GM20000 (cell line): ENCODE measurements around the gene ST6GALNAC4.
A peak's percentile ranks its signal among the peaks of the same experiment; 100 is the strongest.

ENCODE experiments used
- DNase-seq: peaks from one replicate; pipeline ENCODE4 v3.0.0; 2012; ENCODE audit warnings: low spot score
- TF ChIP-seq, protein P1 (sequence below): IDR thresholded peaks from 2 replicates; pipeline ENCODE4 v1.5.1; 2012; ENCODE audit warnings: mild to moderate bottlenecking, control low read depth; ENCODE audit errors: extremely low read depth, missing control alignments

ST6GALNAC4 gene

DNA sequence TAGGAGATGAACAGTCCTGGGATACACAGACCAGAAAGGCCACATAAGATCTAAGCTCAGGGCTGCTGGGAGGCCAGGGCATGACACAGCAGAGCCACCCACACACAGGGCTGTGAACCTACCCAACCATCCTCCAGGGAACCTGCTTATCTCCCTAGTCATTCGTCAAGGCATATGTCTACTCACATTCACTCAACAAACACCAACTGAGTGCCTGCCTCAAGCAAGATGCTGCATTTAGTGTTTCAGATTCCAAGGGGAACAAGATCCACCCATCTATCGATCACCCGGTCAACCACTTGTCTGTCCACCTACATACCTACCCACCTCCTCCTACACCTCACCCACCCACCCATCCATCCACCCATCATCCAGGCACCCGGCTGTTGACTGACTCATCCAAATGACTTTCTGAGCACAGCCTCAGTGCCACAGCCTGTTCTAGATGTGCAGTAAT is 19.0 kb upstream of the ST6GALNAC4 start:
- DNase-seq: no peak
- TF ChIP-seq, protein P1, sequence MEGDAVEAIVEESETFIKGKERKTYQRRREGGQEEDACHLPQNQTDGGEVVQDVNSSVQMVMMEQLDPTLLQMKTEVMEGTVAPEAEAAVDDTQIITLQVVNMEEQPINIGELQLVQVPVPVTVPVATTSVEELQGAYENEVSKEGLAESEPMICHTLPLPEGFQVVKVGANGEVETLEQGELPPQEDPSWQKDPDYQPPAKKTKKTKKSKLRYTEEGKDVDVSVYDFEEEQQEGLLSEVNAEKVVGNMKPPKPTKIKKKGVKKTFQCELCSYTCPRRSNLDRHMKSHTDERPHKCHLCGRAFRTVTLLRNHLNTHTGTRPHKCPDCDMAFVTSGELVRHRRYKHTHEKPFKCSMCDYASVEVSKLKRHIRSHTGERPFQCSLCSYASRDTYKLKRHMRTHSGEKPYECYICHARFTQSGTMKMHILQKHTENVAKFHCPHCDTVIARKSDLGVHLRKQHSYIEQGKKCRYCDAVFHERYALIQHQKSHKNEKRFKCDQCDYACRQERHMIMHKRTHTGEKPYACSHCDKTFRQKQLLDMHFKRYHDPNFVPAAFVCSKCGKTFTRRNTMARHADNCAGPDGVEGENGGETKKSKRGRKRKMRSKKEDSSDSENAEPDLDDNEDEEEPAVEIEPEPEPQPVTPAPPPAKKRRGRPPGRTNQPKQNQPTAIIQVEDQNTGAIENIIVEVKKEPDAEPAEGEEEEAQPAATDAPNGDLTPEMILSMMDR: no peak

DNA sequence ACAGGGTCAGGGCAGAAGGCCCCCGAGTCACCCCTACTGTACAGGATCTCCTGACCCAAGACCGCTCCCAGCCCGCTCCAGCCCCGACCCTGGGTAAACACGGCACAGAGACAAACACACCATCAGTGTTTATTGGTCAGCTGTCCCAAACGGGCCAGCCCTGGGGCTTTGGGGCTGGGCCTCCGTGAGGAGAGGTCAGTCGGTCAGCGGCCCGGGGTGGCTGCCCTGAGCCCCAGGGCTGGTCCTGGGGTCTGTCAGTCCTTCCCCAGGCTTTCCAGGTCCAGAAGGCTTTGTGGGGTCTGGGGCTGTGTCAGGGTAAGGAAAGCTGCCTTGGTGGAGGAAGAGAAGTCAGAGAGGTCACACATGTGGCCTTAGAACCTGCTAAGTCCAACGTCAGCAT is 18.1 kb upstream of the ST6GALNAC4 start:
- TF ChIP-seq, protein P1: no peak
- DNase-seq: no peak

DNA sequence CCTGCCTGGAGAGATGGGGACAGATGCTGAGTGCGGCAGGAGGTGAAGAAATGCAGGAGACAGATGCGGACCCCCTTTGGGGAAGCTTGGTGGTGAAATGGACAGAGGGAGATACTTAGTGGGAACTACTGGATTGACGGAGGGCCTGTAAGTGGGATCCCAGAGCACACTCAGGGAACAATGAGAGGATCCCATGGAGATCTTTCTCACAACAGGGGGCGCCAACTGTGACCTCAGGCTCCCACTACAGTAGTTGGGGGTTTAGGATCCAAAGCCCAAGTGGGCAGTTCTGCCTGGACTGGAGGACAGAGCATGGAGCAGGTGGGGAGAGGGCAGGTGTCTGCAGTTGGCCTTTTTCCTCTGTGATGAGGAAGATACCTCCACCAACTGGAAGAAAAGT is 17.4 kb upstream of the ST6GALNAC4 start:
- DNase-seq: no peak
- TF ChIP-seq, protein P1: no peak

DNA sequence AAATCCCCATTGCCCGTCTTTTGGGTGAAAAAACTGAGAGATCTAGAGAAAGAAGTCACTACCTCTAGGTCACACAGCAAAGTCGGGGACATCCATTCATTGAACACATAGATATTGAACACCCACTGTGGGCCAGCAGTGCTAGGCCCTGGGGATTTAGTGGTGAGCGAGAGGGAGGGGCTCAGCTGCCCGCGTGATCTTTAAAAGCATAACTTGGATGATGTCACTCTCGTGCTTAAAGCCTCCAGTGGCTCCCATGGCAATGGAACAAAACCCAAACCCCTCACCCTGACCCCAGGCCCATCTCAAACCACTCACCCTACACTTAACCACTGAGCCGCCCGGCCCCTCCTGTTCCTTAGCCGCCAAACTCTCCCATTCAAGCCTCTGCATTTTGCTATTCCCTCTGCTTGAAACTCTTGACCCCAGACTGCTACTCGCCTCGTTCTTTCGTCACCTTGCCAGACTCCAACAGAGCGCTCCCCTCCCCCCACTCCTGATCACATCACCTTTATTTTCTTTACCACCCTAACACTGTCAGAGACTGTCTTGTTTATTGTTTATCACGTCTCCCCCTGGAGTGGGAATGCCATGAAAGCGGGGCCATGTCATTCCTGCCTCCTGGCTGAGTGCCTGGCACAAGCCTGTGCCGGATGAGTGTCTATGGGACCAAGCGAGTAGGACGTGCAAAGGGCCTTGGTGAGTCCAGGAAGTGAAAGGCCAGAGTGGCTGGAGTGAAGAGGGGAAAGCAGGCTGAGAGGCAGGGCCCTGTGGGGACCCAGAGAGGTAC is 14.4 kb upstream of the ST6GALNAC4 start:
- TF ChIP-seq, protein P1: no peak
- DNase-seq: peak; percentile 61

DNA sequence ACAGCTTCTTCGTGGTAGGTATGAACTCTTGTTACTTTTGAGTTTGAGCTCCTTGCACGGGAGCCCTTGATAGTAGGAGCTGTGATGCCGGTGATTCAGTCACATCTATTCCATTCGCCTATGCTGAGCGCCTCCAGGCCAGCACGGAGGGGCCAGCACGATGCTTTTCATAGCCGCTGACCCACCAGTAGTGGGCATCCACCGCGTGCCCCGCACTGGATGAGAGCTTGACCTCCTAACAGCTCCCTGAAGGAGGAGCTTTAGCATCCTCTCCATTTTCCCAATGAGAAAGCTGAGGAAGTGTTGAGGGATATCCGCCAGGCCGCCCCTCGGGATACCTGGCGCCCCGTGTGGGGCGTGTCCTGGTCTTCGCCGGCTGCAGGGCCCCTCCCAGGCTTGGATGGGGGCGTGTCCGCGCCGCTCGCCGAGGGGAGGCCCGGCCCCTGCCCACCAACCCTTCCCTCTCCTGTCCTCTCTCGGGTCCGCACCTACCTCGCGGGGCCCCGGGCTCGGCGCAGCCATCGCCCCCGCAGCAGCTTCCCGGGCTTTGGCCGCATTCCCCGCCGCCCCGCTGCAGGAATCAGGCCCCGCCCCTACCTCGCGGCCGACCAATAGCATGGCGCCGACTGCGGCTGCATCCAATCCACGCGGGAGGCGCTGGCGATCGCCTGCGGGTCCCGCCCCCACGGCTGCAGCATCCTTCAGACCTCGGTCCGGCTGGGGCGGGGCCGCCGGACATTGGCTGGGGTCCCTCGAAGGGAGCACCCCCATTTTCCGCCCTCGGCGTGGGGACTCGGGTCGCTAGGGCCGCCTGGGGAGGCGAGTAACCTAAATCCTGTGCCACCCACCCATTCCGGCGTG is 13.6 kb upstream of the ST6GALNAC4 start, which contains the start of gene PIP5KL1:
Gene PIP5KL1, minus strand, starts transcription at position 547 of the 861 bp plus-strand sequence. Its CDS starts 25 bp downstream, at position 522.
- DNase-seq: peak; percentile 96

DNA sequence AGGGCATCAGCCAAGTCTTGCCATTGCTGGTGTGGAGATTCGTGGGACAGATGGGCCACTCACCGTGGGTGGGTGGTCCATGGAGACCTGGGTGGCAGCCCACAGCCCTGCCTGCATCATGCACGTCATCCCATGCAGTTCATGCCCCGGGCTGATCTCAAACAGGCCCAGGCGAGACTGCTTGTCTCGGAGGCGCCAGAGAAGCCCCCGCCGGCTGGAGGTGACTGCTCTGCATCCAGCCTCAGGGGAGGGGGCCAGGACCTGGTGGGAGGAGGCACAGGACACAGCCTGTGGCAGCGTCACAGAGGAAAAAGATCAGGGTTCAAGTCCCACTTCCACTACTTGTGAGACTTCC is 12.8 kb upstream of the ST6GALNAC4 start:
- TF ChIP-seq, protein P1: no peak

More for the DNA sequence above, 13.6 kb upstream of the ST6GALNAC4 start, which contains the start of gene PIP5KL1:
- TF ChIP-seq, protein P1: no peak

More for the DNA sequence above, 12.8 kb upstream of the ST6GALNAC4 start:
- DNase-seq: no peak
